Activated T-helper 1 cell treated with anti-CD3 and anti-CD28 coated beads, Interleukin-12 subunit alpha, Interleukin-12 subunit beta, Interleukin-2, Interleukin-4 antibody, amounts not matched to agents 30 ng/mL and 10 ng/mL and 1 ng/mL, durations not matched to agents 14 hours and 24 hours and 36 hours (primary cell): ENCODE measurements around the gene IFNA13. TPM values are rescaled to one million over a fixed set of nuclear protein-coding genes. Genes with fewer than 3 reads are reported as not detected.

Experiments
- total RNA-seq: library from RNA; stranded (reverse); gene quantifications from 2 replicates; pipeline ENCODE4 v1.2.3, GENCODE V29; 2022

IFNA13 gene
- total RNA-seq, 1 donor from 2014 or later, result not detected

Other genes starting within 250 kb of the IFNA13 start
- gene IFNW1, start 226.2 kb downstream of the IFNA13 start, total RNA-seq, result not detected in 2 replicates
- gene IFNA21, start 201.4 kb downstream of the IFNA13 start, total RNA-seq, result not detected in 2 replicates
- gene IFNA4, start 180.5 kb downstream of the IFNA13 start, total RNA-seq, result not detected in 2 replicates
- gene IFNA7, start 165.9 kb downstream of the IFNA13 start, total RNA-seq, result not detected in 2 replicates
- not detected in 2 replicates for gene IFNA10, start 160.9 kb downstream of the IFNA13 start, total RNA-seq
- not detected in 2 replicates for gene IFNA16, start 150.7 kb downstream of the IFNA13 start, total RNA-seq
- gene IFNA17, start 139.8 kb downstream of the IFNA13 start, total RNA-seq, result not detected in 2 replicates
- gene IFNA14, start 128.1 kb downstream of the IFNA13 start, total RNA-seq, result not detected in 2 replicates
- gene IFNA5, start 62.7 kb downstream of the IFNA13 start, total RNA-seq, result not detected in 2 replicates
- 14.1 and 15.6 TPM in 2 replicates for gene KLHL9, start 32.7 kb downstream of the IFNA13 start, total RNA-seq
- not detected in 2 replicates for gene IFNA6, start 17.2 kb downstream of the IFNA13 start, total RNA-seq
- not detected in 2 replicates for gene IFNA2, start 17.3 kb upstream of the IFNA13 start, total RNA-seq
- gene IFNA8, start 41.1 kb upstream of the IFNA13 start, total RNA-seq, result not detected in 2 replicates
- gene IFNA1, start 72.4 kb upstream of the IFNA13 start, total RNA-seq, result not detected in 2 replicates
- not detected in 2 replicates for gene IFNE, start 114.3 kb upstream of the IFNA13 start, total RNA-seq